Right lobe of liver (tissue), 6 donors: ENCODE data around the gene NLGN1. TPM values are rescaled to one million over a fixed set of nuclear protein-coding genes. Genes with fewer than 3 reads are reported as not detected.
"Not testable (repeated sequence)": the region's sequence is repeated elsewhere in the genome, so short reads cannot be mapped to it uniquely, and the experiment has no call there.

Experiments used
- ATAC-seq, 4 donors: fragments of 200-7000 bp; cut with Tn5 transposase; one replicate each; pipeline ENCODE4 v1.9.1; 2020; ENCODE audit warnings: mild to moderate bottlenecking in 4 of 4, moderate library complexity in 4 of 4
- DNase-seq, 3 donors: peaks; one replicate each; pipeline ENCODE4 v3.0.0-alpha.2; 2020
- H3K27ac ChIP-seq, 3 donors: fragments of 200-600 bp; one replicate each; pipeline ENCODE4 v1.8.0; 2022
- H3K27me3 ChIP-seq, 2 donors: fragments of 200-600 bp; one replicate each; pipeline ENCODE4 v1.8.0; 2022
- H3K36me3 ChIP-seq, 4 donors: fragments of 200-600 bp; sonication (generic) in 1 of 4; one replicate each; pipeline versions ENCODE4 v1.5.1 to v1.8.0; 2017 to 2022; ENCODE audit warnings: control low read depth in 1 of 4
- H3K4me1 ChIP-seq, 4 donors: fragments of 200-600 bp; sonication (generic) in 1 of 4; one replicate each; pipeline versions ENCODE4 v1.5.1 to v1.8.0; 2017 to 2022; ENCODE audit warnings: control low read depth in 1 of 4
- H3K4me3 ChIP-seq, 3 donors: fragments of 200-600 bp; one replicate each; pipeline ENCODE4 v1.8.0; 2022
- H3K9me3 ChIP-seq, 4 donors: fragments of 200-600 bp; sonication (generic) in 1 of 4; one replicate each; pipeline versions ENCODE4 v1.5.1 to v1.8.0; 2017 to 2022; ENCODE audit warnings: control low read depth in 1 of 4
- CTCF ChIP-seq, 4 donors: fragments of 200-600 bp in 3 of 4; fragments of 450-650 bp in 1 of 4; IDR thresholded peaks; one replicate each; pipeline versions ENCODE4 v1.5.1 to v1.8.0; 2016 to 2022; ENCODE audit warnings: antibody characterized with exemption in 4 of 4, mild to moderate bottlenecking in 2 of 4
- POLR2A ChIP-seq: fragments of 450-650 bp; IDR thresholded peaks from one replicate; pipeline ENCODE4 v1.6.1; 2017; ENCODE audit warnings: antibody characterized with exemption, mild to moderate bottlenecking
- WGBS: methylation state at CpG from one replicate; pipeline ENCODE4 v1.1.6; 2018; ENCODE audit warnings: low coverage, low lambda C conversion rate; ENCODE audit not compliant: insufficient coverage; ENCODE audit errors: missing lambda C conversion rate; 5-methylcytosine and 5-hydroxymethylcytosine counted together
- intact Hi-C, 2 donors: fragments of 100-400 bp; cut with DNase I; formaldehyde crosslinking; loops; one replicate each; pipeline versions ENCODE4 v1.11.2 to v1.14.1; 2022
- total RNA-seq, 6 experiments: library from RNA; depleted of rRNA in 2 of 6; stranded (reverse); fragments of >200 nt in 2 of 6; fragmentation: NEBNext Ultra II Directional in 3 of 6; extraction: Animal tissue kit (Norgen Biotek cat#: 25700) in 3 of 6; gene quantifications; one replicate each; pipeline versions ENCODE4 v1.1.0 to v1.2.4, GENCODE V29; 2016 to 2023
- donor health status: DM: no; HTN: yes; CAD: no.
- donor health status: DM: no; HTN: no; CAD: no.
- donor health status: DM: no; HTN: no; CAD: no.
- donor health status: DM: no; HTN: yes; CAD: no.
- donor health status: DM: no; HTN: yes; CAD: no.

Gene NLGN1
- total RNA-seq, 6 experiments from 2014 or later, result 0.02 to 0.12 TPM; not detected in 4

- WGBS, result 43% methylated on average over 1 of the region's 1 CpG
- TF ChIP-seq POLR2A, result no peak
- Histone ChIP-seq H3K36me3 (no peaks in the 10 kb centered on the region), H3K27ac (no peak overlapping the region), H3K4me1 (peaks cover 0 to 12% (median 0%) of the 10 kb centered on the region in 4 donors), H3K9me3 (no peaks in the 10 kb centered on the region), H3K27me3 (peaks cover 0 to 5% of the 10 kb centered on the region in 2 donors), H3K4me3 (no peak overlapping the region)
- ATAC-seq (no peak), DNase-seq (no peak)
- intact Hi-C loops, result no loop called here
Observed at GRCh38 chr3:173587055-173587454, 189.5 kb downstream of the NLGN1 start.

- Histone ChIP-seq H3K4me3 (no peak overlapping the region), H3K9me3 (no peaks in the 10 kb centered on the region), H3K4me1 (peaks cover 0 to 12% (median 0%) of the 10 kb centered on the region in 4 donors), H3K27me3 (peaks cover 0 to 5% of the 10 kb centered on the region in 2 donors), H3K36me3 (no peaks in the 10 kb centered on the region), H3K27ac (no peak overlapping the region)
- ATAC-seq (no peak), DNase-seq (no peak)
- 48% methylated on average over 3 of the region's 3 CpGs for WGBS
- TF ChIP-seq CTCF (IDR thresholded peaks at IDR 0.05) (no peak), POLR2A (no peak)
- intact Hi-C loops, result no loop called here
Observed at GRCh38 chr3:173588556-173588955, 191.0 kb downstream of the NLGN1 start.

DNA sequence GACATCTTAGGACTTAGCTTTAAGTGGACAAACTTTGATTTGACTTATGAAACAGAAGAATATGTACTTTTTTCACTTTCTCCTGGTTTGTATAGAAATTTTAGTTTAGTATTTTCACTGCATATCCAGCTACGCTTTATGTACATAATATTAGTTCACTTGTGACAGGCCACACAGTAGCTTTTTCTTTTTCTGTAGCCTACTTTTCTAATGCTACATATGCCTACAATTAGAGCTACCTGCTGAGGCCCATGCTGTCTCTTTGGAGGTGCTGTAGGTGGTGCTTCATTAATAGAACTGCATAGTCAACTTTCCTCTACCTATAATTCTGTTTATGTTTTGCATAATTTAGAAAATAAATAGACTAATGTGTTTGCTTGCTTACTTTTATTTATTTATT is 191.6 kb downstream of the NLGN1 start:
- intact Hi-C loops, result no loop called here
- Histone ChIP-seq H3K4me3 (no peak overlapping the region), H3K9me3 (no peaks in the 10 kb centered on the region), H3K27ac (no peak overlapping the region), H3K27me3 (peaks cover 0 to 5% of the 10 kb centered on the region in 2 donors), H3K36me3 (no peaks in the 10 kb centered on the region), H3K4me1 (peaks cover 0 to 12% (median 0%) of the 10 kb centered on the region in 4 donors)
- no peak for ATAC-seq
- TF ChIP-seq POLR2A (no peak), CTCF (IDR thresholded peaks at IDR 0.05) (no peak)
- 27% methylated on average over 1 of the region's 1 CpG for WGBS
- no peak for DNase-seq

- 70% methylated on average over 2 of the region's 2 CpGs for WGBS
- H3K27me3 ChIP-seq, result no peaks in the 10 kb centered on the region
- DNase-seq (no peak), ATAC-seq (no peak)
- intact Hi-C loops, result no loop called here
- no peaks in the 10 kb centered on the region for H3K36me3 ChIP-seq
- H3K27ac ChIP-seq, result no peak overlapping the region
- no peaks in the 10 kb centered on the region for H3K9me3 ChIP-seq
- H3K4me3 ChIP-seq, result no peak overlapping the region
- no peak for TF ChIP-seq POLR2A
- TF ChIP-seq CTCF (IDR thresholded peaks at IDR 0.05), result no peak
- no peaks in the 10 kb centered on the region for H3K4me1 ChIP-seq
Observed at GRCh38 chr3:173591401-173591800, 193.9 kb downstream of the NLGN1 start.

DNA sequence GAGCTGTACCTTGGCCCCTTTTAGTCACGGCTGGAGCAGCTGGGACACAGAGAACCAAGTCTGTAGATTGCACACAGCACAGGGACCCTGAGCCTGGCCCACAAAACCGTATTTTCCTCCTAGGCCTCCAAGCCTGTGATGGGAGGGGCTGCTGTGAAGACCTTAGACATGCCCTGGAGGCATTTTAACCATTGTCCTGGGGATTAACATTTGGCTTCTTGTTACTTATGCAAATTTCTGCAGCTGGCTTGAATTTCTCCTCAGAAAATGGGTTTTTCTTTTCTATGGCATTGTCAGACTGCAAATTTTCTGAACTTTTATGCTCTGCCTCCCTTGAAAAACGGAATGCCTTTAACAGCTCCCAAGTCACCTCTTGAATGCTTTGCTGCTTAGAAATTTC is 197.3 kb downstream of the NLGN1 start:
- H3K4me1 ChIP-seq, intact Hi-C loops, ATAC-seq, H3K9me3 ChIP-seq, H3K27me3 ChIP-seq, H3K4me3 ChIP-seq, DNase-seq, H3K27ac ChIP-seq, H3K36me3 ChIP-seq: not testable (repeated sequence)
- WGBS, result 18% methylated on average over 2 of the region's 3 CpGs

DNA sequence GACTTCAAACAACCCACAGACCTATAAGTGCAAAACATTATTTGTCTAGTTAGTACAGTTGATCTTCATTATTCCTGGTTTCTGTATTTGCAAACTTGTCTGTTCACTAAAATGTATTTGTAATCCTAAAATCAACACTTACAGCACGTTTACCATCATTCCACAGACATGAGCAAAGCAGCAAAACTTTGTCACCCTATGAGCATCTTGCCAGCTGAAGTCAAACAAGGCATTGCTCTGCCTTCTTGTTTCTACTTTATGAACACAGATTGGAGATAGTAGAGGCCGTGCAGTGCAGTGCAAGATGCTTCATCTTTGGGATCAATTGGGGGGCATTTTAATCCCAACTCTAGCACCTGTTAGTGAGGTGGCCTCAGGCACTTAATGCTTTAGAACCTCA is 202.1 kb downstream of the NLGN1 start:
- Histone ChIP-seq H3K4me3 (no peak overlapping the region), H3K27ac (no peak overlapping the region), H3K36me3 (no peaks in the 10 kb centered on the region), H3K9me3 (no peaks in the 10 kb centered on the region), H3K4me1 (no peaks in the 10 kb centered on the region), H3K27me3 (no peaks in the 10 kb centered on the region)
- intact Hi-C loops, result no loop called here
- ATAC-seq (no peak), DNase-seq (no peak)
- 27% methylated on average over 2 of the region's 2 CpGs for WGBS
- TF ChIP-seq POLR2A (no peak), CTCF (IDR thresholded peaks at IDR 0.05) (no peak)
